Midbrain (tissue), 1 donor: ENCODE data around the gene KDM4D.
"Not testable (repeated sequence)": the region's sequence is repeated elsewhere in the genome, so short reads cannot be mapped to it uniquely, and the experiment has no call there.

Experiments used
- DNase-seq: peaks from one replicate; lab custom pipeline; 2025; lab: John Stamatoyannopoulos, UW

The KDM4D gene

GRCh38 chr11:94958121-94958696 lies 15.3 kb upstream of the KDM4D start:
- no peak for DNase-seq

- no peak for DNase-seq
Observed at GRCh38 chr11:94959179-94959578, 14.3 kb upstream of the KDM4D start.

GRCh38 chr11:94960488-94960887 lies 13.0 kb upstream of the KDM4D start:
- DNase-seq, result no peak

- no peak for DNase-seq
Observed at GRCh38 chr11:94961255-94961654, 12.3 kb upstream of the KDM4D start.

- DNase-seq, result no peak
Observed at GRCh38 chr11:94964934-94965333, 8.6 kb upstream of the KDM4D start.

- no peak for DNase-seq
Observed at GRCh38 chr11:94968334-94968958, 5.1 kb upstream of the KDM4D start.

GRCh38 chr11:94972700-94973098 lies 810 bp upstream of the KDM4D start:
- no peak for DNase-seq

GRCh38 chr11:94974178-94974577 lies 669 bp downstream of the KDM4D start:
- no peak for DNase-seq

GRCh38 chr11:94975599-94975998 lies 2.1 kb downstream of the KDM4D start:
- DNase-seq, result no peak

GRCh38 chr11:94987378-94987777 lies 13.9 kb downstream of the KDM4D start:
- DNase-seq, result no peak

GRCh38 chr11:94988748-94989147 lies 15.2 kb downstream of the KDM4D start:
- DNase-seq, result no peak

GRCh38 chr11:94993400-94993943 lies 20.0 kb downstream of the KDM4D start:
- DNase-seq, result no peak

- DNase-seq, result no peak
Observed at GRCh38 chr11:94997437-94997836, 23.9 kb downstream of the KDM4D start.

GRCh38 chr11:94998285-94998684 lies 24.8 kb downstream of the KDM4D start:
- no peak for DNase-seq

- DNase-seq, result no peak
Observed at GRCh38 chr11:95003716-95004115, 30.2 kb downstream of the KDM4D start.

GRCh38 chr11:95005642-95006041 lies 32.1 kb downstream of the KDM4D start:
- no peak for DNase-seq

GRCh38 chr11:95011376-95011775 lies 37.9 kb downstream of the KDM4D start:
- no peak for DNase-seq

GRCh38 chr11:95014184-95014821 lies 40.8 kb downstream of the KDM4D start:
- DNase-seq, result no peak

GRCh38 chr11:95016139-95016538 lies 42.6 kb downstream of the KDM4D start:
- no peak for DNase-seq

- DNase-seq, result not testable (repeated sequence)
Observed at GRCh38 chr11:95021468-95021867, 48.0 kb downstream of the KDM4D start.

GRCh38 chr11:95024958-95025357 lies 51.4 kb downstream of the KDM4D start, which contains the start of gene KDM4E:
KDM4E (plus strand) TSS chr11:95025258; CDS start chr11:95025558, 300 bp downstream.
- no peak for DNase-seq

GRCh38 chr11:95025594-95025993 lies 52.1 kb downstream of the KDM4D start:
- not testable (repeated sequence) for DNase-seq

GRCh38 chr11:95028357-95028756 lies 54.8 kb downstream of the KDM4D start:
- DNase-seq, result no peak
